Ishikawa (cell line): ENCODE data around the gene OS9.

ENCODE experiments used
- CEBPB ChIP-seq: IDR thresholded peaks from 2 replicates; pipeline ENCODE4 v1.6.1; 2012
- CREB1 ChIP-seq: IDR thresholded peaks from 2 replicates; pipeline ENCODE4 v1.6.1; 2012; ENCODE audit warnings: low read depth
- EGR1 ChIP-seq: IDR thresholded peaks from 2 replicates; pipeline ENCODE4 v1.6.1; 2012
- EP300 ChIP-seq: IDR thresholded peaks from 2 replicates; pipeline ENCODE4 v1.6.1; 2012; ENCODE audit warnings: borderline replicate concordance
- FOXM1 ChIP-seq: IDR thresholded peaks from 2 replicates; pipeline ENCODE4 v1.6.1; 2012; ENCODE audit warnings: low read depth, borderline replicate concordance
- NFIC ChIP-seq: IDR thresholded peaks from 2 replicates; pipeline ENCODE4 v1.6.1; 2012
- RAD21 ChIP-seq: IDR thresholded peaks from 2 replicates; pipeline ENCODE4 v1.6.1; 2012; ENCODE audit warnings: low read depth
- TAF1 ChIP-seq: IDR thresholded peaks from 2 replicates; pipeline ENCODE4 v1.6.1; 2012; ENCODE audit warnings: low read depth, mild to moderate bottlenecking
- TCF12 ChIP-seq: IDR thresholded peaks from 2 replicates; pipeline ENCODE4 v1.6.1; 2012; ENCODE audit warnings: low read depth
- TEAD4 ChIP-seq: IDR thresholded peaks from 2 replicates; pipeline ENCODE4 v1.6.1; 2012
- YY1 ChIP-seq: IDR thresholded peaks from 2 replicates; pipeline ENCODE4 v1.6.1; 2012; ENCODE audit warnings: low read depth
- ZBTB7A ChIP-seq: IDR thresholded peaks from 2 replicates; pipeline ENCODE4 v1.6.1; 2012; ENCODE audit warnings: low read depth
- TF ChIP-seq, protein P1 (sequence below): IDR thresholded peaks from 2 replicates; pipeline ENCODE4 v1.6.1; 2012; ENCODE audit warnings: low read depth, mild to moderate bottlenecking
- TF ChIP-seq, protein P2 (sequence below): IDR thresholded peaks from 2 replicates; pipeline ENCODE4 v1.6.1; 2012
- TF ChIP-seq, protein P3 (sequence below): IDR thresholded peaks from 2 replicates; pipeline ENCODE4 v1.6.1; 2012

OS9 gene

DNA sequence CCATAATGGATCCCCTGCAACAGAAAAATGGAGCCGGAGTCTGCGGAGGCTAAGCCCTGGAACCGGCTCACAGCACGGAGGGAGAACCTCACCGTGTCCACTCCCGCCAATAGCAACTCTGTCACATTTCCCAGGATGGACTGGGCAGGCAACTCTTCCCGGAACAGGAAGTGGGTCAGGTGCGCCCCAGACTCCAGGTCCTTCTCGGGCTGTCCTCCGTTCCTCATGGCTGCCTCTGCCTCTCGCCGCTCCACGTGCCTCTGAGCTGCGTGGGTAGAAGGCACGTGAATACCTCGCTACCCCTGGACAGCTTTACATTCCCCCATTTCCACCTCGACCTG is 70.7 kb downstream of the OS9 start:
- TF ChIP-seq EP300: no peak
- no peak for TF ChIP-seq CEBPB
- TF ChIP-seq TCF12: no peak
- TF ChIP-seq TAF1: peak; percentile 34; the same call in 1 of the 2 replicates
- TF ChIP-seq, protein P1, sequence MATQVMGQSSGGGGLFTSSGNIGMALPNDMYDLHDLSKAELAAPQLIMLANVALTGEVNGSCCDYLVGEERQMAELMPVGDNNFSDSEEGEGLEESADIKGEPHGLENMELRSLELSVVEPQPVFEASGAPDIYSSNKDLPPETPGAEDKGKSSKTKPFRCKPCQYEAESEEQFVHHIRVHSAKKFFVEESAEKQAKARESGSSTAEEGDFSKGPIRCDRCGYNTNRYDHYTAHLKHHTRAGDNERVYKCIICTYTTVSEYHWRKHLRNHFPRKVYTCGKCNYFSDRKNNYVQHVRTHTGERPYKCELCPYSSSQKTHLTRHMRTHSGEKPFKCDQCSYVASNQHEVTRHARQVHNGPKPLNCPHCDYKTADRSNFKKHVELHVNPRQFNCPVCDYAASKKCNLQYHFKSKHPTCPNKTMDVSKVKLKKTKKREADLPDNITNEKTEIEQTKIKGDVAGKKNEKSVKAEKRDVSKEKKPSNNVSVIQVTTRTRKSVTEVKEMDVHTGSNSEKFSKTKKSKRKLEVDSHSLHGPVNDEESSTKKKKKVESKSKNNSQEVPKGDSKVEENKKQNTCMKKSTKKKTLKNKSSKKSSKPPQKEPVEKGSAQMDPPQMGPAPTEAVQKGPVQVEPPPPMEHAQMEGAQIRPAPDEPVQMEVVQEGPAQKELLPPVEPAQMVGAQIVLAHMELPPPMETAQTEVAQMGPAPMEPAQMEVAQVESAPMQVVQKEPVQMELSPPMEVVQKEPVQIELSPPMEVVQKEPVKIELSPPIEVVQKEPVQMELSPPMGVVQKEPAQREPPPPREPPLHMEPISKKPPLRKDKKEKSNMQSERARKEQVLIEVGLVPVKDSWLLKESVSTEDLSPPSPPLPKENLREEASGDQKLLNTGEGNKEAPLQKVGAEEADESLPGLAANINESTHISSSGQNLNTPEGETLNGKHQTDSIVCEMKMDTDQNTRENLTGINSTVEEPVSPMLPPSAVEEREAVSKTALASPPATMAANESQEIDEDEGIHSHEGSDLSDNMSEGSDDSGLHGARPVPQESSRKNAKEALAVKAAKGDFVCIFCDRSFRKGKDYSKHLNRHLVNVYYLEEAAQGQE: no peak
- no peak for TF ChIP-seq EGR1
- no peak for TF ChIP-seq CREB1
- TF ChIP-seq, protein P2, sequence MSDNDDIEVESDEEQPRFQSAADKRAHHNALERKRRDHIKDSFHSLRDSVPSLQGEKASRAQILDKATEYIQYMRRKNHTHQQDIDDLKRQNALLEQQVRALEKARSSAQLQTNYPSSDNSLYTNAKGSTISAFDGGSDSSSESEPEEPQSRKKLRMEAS: peak; percentile 82
- TF ChIP-seq, protein P3, sequence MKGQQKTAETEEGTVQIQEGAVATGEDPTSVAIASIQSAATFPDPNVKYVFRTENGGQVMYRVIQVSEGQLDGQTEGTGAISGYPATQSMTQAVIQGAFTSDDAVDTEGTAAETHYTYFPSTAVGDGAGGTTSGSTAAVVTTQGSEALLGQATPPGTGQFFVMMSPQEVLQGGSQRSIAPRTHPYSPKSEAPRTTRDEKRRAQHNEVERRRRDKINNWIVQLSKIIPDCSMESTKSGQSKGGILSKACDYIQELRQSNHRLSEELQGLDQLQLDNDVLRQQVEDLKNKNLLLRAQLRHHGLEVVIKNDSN: peak; percentile 50; the same call in 1 of the 2 replicates
- TF ChIP-seq YY1: no peak

DNA sequence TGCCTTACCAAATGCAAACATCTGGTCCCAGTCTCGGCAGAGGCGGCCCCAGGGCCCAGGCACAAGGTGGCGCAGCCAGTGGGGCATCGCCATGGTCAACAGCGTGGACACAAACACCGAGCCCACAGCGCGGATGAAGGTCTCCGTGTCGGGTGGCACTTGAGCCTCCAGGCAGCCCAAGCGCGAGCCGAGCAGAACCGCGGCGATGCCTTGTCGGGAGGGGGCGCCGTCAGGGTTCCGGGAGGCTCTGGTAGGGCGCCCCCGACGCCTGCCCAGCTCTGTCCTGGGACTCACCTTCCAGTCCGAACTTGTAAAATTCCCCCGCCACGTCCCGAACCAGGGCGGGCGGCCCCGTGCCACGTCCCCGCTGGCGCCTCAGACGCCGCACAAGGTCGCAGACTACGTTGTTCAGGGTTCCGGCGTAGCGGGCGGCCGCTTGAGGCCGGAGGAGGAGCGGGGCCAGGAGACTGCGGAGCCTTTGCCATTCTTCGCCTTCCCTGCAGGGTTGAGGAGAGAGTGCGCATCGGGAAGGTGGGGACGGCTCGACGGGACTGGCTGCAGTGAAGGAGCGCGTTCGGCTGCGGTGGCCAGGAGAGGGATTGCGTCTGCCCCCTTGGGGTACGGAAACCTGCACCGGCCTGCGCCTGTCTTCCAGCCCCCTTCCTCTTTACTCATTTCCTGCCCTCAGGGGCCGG is 71.2 kb downstream of the OS9 start:
- TF ChIP-seq ZBTB7A (peak; percentile 61; the same call in 1 of the 2 replicates), EGR1 (no peak)

DNA sequence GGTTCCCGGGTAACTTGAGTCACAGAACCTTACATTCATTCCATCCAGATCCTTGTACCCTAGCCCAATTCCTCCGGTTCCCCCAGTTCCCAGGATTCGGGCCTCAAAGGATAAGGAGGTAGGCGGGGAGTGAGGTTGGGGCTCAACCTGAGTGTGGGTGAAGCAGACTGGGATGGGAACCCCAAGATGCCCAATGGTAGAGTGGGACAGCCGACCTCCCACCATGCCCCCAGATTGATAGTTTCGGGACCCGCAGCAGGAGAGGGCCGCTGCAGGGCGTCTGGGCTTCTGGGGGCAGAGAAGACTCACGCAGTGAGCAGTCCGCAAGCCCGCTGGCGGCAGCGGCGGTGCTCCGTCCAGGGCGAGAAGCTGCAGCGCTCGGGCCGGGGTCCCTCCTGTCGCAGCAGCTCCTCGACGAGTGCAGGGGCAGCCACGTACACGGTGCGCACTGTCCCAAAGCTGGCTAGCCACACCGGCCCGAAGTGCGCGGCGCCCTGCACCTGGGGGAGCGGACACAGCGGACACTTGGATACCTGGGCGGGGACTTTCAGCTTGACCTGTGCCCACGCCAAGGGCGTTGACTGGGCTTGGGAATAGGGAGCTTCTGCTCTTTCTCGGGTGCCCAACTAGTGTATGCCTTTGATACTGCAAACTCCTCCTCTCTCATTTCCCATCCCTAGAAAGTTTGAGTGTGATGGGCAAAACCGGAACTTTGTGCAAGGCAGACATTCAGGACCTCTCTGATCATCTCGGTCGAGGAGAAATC is 71.9 kb downstream of the OS9 start:
- TF ChIP-seq RAD21: no peak
- TF ChIP-seq YY1: no peak
- TF ChIP-seq NFIC: no peak
- TF ChIP-seq, protein P2: no peak
- no peak for TF ChIP-seq EGR1
- no peak for TF ChIP-seq TEAD4

DNA sequence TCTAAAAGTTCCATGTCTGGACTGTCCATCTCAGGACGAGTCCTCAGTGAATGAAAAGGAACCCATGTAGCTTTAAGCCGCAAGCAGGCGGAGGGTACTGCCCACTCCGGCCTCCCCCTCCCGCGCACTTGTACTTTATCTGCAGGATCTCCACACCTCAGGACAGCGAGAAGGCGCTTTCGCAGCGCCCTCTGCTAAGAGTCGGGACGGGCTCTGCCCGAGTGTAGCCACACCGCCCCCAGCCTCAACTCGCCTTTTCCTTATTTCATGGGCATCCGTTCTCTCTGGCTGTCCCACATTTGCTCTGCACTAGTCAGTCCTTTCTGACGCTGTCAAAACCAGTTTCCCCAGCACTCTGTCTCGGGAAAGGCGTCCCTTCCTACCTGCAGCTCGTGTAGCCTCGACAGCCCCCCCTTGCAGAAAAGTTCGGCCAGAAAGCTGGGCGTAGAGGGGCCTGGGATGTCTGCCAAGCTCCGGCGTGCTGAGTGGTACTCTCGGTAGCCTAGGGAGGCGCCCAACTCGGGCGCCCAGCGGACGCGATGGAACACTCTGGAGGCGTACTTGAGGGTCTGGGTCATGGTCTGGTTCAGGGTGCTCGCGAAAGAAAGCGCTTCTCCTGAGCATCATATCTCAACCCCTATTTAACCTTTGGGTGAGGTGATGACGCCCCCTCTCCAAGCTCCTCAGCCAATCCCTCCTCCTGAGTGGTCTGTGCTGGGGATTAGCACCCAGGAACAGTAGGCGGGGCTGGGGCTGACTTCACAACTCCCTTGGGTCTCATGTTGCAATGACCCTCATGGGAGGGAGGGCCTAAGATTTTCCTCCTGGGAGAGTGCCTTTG is 72.8 kb downstream of the OS9 start, which contains the start of gene CYP27B1:
CYP27B1 (minus strand) TSS at position 615 of the 841 bp plus-strand sequence; CDS start at position 578, 37 bp downstream.
- TF ChIP-seq CEBPB: peak; percentile 76
- no peak for TF ChIP-seq FOXM1
- TF ChIP-seq ZBTB7A: peak; percentile 73; the same call in 1 of the 2 replicates
- TF ChIP-seq EP300: no peak
- no peak for TF ChIP-seq CREB1
- TF ChIP-seq NFIC: peak; percentile 27; the same call in 1 of the 2 replicates
- no peak for TF ChIP-seq TAF1
- TF ChIP-seq TCF12: 0 out of 2 replicates have a peak, but pooled peaks have one; percentile 34
- no peak for TF ChIP-seq RAD21
- TF ChIP-seq EGR1: no peak
- TF ChIP-seq, protein P1: no peak
- TF ChIP-seq, protein P3: no peak
- no peak for TF ChIP-seq TEAD4
- TF ChIP-seq, protein P2: 0 out of 2 replicates have a peak, but pooled peaks have one; percentile 32
- no peak for TF ChIP-seq YY1

DNA sequence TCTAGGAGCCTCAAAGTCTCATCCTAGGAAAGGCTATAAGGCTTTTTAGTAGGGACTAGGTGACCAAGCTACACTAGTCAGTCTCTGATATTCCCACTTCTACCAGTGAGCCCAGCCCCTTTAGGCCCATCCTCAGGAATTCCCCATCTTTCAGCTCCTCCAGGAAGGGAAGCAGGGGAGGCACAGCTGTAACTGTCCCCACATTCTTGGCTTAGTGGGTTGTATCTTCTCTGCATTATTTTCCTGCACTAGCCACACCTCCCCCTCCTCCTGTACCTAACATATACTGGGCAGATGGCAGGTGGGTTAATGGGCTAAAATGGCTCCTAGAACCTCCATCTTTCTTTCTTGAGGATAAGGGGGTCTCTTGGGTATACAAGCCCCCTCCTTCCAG is 73.4 kb downstream of the OS9 start:
- no peak for TF ChIP-seq TAF1
